Measurements from ENCODE around the gene CST1.
"Not testable (repeated sequence)": the region's sequence is repeated elsewhere in the genome, so short reads cannot be mapped to it uniquely, and the experiment has no call there.

DNA sequence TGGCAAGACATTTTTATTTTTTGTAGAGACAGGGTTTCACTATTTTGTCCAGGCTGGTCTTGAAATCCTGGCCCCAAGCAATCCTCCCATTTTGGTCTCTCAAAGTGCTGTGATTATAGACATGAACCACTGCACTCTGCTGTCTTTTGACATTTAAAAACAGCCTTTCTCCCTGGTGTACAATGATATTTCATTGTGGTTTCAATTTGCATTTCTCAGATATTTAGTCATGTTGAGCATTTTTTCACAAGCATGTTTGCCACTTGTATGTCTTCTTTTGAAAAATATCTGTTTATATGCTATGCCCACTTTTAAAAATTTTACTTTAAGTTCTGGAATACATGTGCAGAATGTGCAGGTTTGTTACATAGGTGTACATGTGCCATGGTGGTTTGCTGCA, 27.9 kb upstream of the CST1 start:
- TF ChIP-seq, protein P1, sequence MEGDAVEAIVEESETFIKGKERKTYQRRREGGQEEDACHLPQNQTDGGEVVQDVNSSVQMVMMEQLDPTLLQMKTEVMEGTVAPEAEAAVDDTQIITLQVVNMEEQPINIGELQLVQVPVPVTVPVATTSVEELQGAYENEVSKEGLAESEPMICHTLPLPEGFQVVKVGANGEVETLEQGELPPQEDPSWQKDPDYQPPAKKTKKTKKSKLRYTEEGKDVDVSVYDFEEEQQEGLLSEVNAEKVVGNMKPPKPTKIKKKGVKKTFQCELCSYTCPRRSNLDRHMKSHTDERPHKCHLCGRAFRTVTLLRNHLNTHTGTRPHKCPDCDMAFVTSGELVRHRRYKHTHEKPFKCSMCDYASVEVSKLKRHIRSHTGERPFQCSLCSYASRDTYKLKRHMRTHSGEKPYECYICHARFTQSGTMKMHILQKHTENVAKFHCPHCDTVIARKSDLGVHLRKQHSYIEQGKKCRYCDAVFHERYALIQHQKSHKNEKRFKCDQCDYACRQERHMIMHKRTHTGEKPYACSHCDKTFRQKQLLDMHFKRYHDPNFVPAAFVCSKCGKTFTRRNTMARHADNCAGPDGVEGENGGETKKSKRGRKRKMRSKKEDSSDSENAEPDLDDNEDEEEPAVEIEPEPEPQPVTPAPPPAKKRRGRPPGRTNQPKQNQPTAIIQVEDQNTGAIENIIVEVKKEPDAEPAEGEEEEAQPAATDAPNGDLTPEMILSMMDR (conservative IDR thresholded peaks at IDR 0.05) = not testable (repeated sequence)
- not testable (repeated sequence) for TF ChIP-seq ZFX (IDR thresholded peaks at IDR 0.05)

All from C4-2B (cell line).